Left ventricle myocardium superior (tissue), 1 donor: ENCODE data around the gene INAFM2. TPM values are rescaled to one million over a fixed set of nuclear protein-coding genes. Genes with fewer than 3 reads are reported as not detected.
A peak's percentile ranks its signal among the peaks of the same experiment; 100 is the strongest.

ENCODE experiments used
- ATAC-seq: fragments of 200-7000 bp; cut with Tn5 transposase; one replicate; pipeline ENCODE4 v1.9.1; 2020; ENCODE audit warnings: mild to moderate bottlenecking, moderate library complexity
- DNase-seq: peaks from one replicate; pipeline ENCODE4 v3.0.0-alpha.2; 2020
- intact Hi-C: fragments of 100-400 bp; cut with micrococcal nuclease; formaldehyde crosslinking; loops from one replicate; pipeline ENCODE4 v1.11.0; 2022
- long read RNA-seq: library from polyadenylated mRNA; unstranded; transcript quantifications from one replicate; pipeline ENCODE4 v2.0.0, GENCODE V29; 2021
- total RNA-seq: library from RNA; stranded (reverse); fragmentation: NEBNext Ultra II Directional; extraction: Animal tissue kit (Norgen Biotek cat#: 25700); gene quantifications from one replicate; pipeline ENCODE4 v1.2.1, GENCODE V29; 2021
- donor health status: DM: no; HTN: yes; CAD: no; lungs with severe emphysema.

The INAFM2 gene
- 55.8 TPM for total RNA-seq
- long read RNA-seq, transcript INAFM2-202 (1 exons, 3,052 nt), result major isoform, 138 of 138 reads
- long read RNA-seq, partial matches to known transcripts, result 0 of 138 reads
- long read RNA-seq, other reads (novel, unspliced or antisense), result 0 of 138 reads

DNA sequence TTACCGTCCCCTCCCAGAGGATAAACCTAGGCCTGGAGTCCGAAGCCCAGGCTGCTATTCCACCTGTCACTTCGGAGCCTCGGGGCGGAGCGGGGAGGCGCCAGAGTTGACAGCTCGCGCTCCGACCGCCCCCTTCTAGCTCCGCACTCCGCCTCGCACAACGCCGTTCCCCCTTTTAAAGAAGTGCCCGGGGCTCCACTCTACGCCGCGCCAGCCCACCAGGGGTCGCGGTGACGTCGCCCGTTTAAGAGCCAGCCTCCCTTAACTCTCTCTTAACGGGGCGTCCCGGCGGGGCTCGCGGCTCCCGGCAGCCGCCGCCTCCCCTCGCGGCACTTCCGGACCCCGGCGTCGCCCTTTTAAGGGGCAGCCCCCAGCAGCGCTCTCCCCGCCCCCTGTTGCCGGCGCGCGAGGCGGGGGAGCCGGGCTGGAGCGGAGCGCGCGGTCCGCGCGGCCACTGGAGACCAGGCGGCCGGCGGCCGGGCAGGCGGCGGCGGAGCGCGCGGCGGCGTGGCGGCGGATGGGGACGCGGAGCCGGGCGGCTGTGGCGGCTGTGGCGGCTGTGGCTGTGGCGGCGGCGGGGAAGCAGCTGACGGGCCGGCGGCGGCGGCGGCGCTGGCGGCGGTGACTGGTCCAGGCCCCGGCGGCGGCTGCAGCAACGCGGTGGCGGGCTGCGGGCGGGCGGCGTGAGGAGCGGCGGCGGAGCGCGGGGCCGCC lies at the start of gene INAFM2:
Gene INAFM2 (plus strand): TSS at position 454 of the 714 bp plus-strand sequence. CDS start 364 bp downstream, outside the sequence.
- intact Hi-C loops, result no loop called here
- DNase-seq (peak; percentile 96), ATAC-seq (peak; percentile 88)

DNA sequence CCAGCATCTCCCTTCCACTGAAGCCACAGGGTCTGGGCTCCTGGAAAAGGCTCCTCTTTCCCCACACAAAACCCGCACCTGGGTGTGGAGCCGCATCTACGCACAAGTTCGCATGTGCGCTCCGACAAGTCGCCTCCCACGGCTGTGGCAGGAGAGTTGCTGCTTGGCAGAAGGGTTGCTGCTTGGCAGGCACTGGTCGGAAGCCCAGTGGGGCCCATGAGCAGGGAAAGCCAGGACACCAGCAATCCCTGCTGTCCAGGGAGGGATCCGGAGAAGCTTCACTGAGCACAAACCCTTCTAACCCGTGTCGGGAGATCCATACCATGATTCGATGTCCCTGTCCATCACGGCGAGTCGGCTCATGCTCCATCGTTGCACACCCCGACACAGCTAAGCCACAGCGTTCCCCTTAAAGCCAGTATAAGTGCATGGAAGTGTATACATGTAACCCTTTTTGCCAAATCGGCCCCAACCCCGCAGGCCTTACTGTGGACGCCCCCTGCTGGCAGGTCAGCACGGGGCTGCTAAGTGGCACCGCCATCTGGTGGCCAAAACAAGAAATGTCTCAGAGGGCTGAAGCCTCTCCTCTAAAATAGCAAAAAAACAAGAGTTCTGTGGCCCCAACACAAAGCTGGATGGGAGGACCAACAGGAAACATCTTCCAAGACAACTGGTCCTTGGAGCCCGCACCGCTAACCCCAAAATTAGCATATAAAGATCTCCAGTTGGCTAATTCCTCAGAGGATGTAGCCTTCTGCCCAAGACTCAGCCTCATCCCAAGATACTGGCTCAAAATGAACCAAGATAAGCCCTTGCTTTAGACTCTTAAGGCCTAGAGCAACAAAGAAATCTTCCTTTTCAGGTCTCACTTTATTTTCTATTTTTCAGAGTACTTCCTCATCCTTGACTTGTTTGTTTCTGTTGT lies 48.9 kb upstream of the INAFM2 start:
- ATAC-seq (peak; percentile 55), DNase-seq (peak; percentile 89)
- intact Hi-C loops, result loop anchor here (2.0 kb wide), 1 partner anchor 58 kb away; no protein-coding TSS in a partner anchor

- DNase-seq (no peak), ATAC-seq (no peak)
These were observed 48.0 kb upstream of the INAFM2 start for GRCh38 chr15:40275523-40275922.

DNA sequence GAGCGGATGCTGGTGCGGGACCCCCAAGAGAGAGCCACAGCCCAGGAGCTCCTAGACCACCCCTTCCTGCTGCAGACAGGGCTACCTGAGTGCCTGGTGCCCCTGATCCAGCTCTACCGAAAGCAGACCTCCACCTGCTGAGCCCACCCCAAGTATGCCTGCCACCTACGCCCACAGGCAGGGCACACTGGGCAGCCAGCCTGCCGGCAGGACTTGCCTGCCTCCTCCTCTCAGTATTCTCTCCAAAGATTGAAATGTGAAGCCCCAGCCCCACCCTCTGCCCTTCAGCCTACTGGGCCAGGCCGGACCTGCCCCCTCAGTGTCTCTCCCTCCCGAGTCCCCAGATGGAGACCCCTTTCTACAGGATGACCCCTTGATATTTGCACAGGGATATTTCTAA lies 47.5 kb upstream of the INAFM2 start:
- DNase-seq, result no peak
- no peak for ATAC-seq
- intact Hi-C loops, result loop anchor here (2.0 kb wide), 1 partner anchor 59 kb away; no protein-coding TSS in a partner anchor

More at GRCh38 chr15:40275523-40275922, 48.0 kb upstream of the INAFM2 start:
- intact Hi-C loops, result loop anchor here (2.0 kb wide), 1 partner anchor 59 kb away; no protein-coding TSS in a partner anchor

- no peak for DNase-seq
- intact Hi-C loops, result no loop called here
- ATAC-seq, result no peak
These were observed 46.6 kb upstream of the INAFM2 start for GRCh38 chr15:40276927-40277326.

GRCh38 chr15:40277471-40277870 lies 46.0 kb upstream of the INAFM2 start:
- intact Hi-C loops, result no loop called here
- DNase-seq, result no peak
- no peak for ATAC-seq

GRCh38 chr15:40278026-40278425 lies 45.5 kb upstream of the INAFM2 start:
- ATAC-seq (no peak), DNase-seq (no peak)
- intact Hi-C loops, result no loop called here

GRCh38 chr15:40279437-40280141 lies 43.9 kb upstream of the INAFM2 start:
- intact Hi-C loops, result loop anchor here (10.0 kb wide), 1 partner anchor 145 kb away; no protein-coding TSS in a partner anchor
- DNase-seq (peak; percentile 86), ATAC-seq (peak; percentile 67)

DNA sequence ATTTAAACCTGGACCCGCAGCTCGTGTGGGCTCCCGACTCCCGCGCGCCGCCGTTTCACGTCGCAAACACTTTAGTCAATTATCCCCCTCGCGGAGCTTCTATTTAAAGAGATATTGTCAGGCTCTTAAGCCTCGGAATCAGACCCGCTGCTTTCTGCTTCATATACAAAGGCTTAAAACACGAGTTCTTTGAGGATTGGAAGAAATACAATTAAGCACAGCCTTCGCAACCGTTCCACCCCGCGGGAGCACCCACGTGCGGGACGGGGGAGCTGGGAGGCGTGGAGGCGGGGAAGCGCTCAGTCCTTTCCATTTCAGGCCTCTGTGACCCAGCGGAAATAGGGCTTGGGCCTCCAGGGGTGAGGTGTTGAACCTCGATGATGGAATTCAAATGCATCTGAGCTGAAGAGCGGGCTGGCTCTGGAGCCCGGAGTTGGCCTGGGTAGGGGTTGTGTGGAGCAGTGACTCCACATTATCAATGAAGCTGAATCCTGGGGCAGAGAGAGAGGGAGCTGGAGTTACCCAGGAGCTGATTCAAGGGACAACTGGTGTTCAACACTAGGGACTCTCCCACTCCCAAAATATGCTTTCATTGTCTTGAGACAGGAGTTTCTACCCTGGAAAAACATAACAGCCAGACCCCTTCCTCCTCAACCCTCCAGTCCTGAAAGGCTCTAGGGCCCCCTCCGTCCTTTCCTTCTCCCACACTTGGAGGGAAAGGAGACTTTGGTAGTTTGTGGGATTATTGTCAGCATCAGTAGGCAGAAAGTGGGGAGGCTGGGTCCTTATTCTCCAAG lies 43.0 kb upstream of the INAFM2 start:
- DNase-seq, result no peak

GRCh38 chr15:40281057-40281800 lies 42.3 kb upstream of the INAFM2 start:
- no peak for DNase-seq
- ATAC-seq, result no peak
- intact Hi-C loops, result loop anchor here (10.0 kb wide), 1 partner anchor 144 kb away; no protein-coding TSS in a partner anchor

More for the DNA sequence above, 43.0 kb upstream of the INAFM2 start:
- no peak for ATAC-seq
- intact Hi-C loops, result loop anchor here (10.0 kb wide), 1 partner anchor 144 kb away; no protein-coding TSS in a partner anchor

GRCh38 chr15:40281801-40282146 lies 41.7 kb upstream of the INAFM2 start:
- DNase-seq (no peak), ATAC-seq (no peak)
- intact Hi-C loops, result loop anchor here (10.0 kb wide), 1 partner anchor 143 kb away; no protein-coding TSS in a partner anchor

GRCh38 chr15:40282147-40282868 lies 41.2 kb upstream of the INAFM2 start:
- peak; percentile 71 for DNase-seq
- intact Hi-C loops, result loop anchor here (10.0 kb wide), 1 partner anchor 142 kb away; no protein-coding TSS in a partner anchor
- peak; percentile 57 for ATAC-seq

- ATAC-seq (peak; percentile 34), DNase-seq (peak; percentile 62)
- intact Hi-C loops, result loop anchor here (10.0 kb wide), 1 partner anchor 142 kb away; no protein-coding TSS in a partner anchor
These were observed 40.5 kb upstream of the INAFM2 start, which contains the start of gene ANKRD63 for GRCh38 chr15:40282869-40283614. Gene ANKRD63 (minus strand): TSS chr15:40283064. CDS start chr15:40282586, 478 bp downstream.

GRCh38 chr15:40283615-40284300 lies 39.7 kb upstream of the INAFM2 start:
- ATAC-seq, result no peak
- no peak for DNase-seq

GRCh38 chr15:40285151-40285550 lies 38.3 kb upstream of the INAFM2 start:
- intact Hi-C loops, result loop anchor here (10.0 kb wide), 1 partner anchor 140 kb away; no protein-coding TSS in a partner anchor
- ATAC-seq (no peak), DNase-seq (no peak)

More at GRCh38 chr15:40283615-40284300, 39.7 kb upstream of the INAFM2 start:
- intact Hi-C loops, result loop anchor here (10.0 kb wide), 1 partner anchor 141 kb away; no protein-coding TSS in a partner anchor
